NCI-H2081 (cell line): ENCODE measurements around the gene PAFAH1B2.

ENCODE experiments used
- DNase-seq, 2 experiments: peaks; one replicate each; lab custom pipeline; 2025; lab: John Stamatoyannopoulos, UW

Gene PAFAH1B2

DNA sequence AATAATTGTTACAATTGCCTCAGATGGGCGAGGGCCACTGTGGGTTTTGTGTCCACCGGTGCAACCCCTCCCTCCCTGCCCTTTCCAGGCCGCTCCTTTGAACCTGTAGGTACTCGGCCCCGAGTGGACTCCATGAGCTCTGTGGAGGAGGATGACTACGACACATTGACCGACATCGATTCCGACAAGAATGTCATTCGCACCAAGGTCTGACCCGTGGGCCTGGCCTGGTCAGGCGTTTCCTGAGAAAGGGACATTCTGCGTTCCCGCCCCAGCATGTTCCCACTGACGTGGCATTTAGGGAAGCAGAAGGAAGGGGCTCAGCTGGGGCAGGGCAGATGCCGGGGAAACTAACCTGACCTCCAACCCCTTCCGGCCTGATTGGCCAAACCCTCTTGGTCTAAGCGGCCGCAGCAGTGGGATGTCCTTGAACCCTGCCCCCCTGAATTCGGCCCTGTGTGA, 44.6 kb downstream of the PAFAH1B2 start:
- no peak for DNase-seq

DNA sequence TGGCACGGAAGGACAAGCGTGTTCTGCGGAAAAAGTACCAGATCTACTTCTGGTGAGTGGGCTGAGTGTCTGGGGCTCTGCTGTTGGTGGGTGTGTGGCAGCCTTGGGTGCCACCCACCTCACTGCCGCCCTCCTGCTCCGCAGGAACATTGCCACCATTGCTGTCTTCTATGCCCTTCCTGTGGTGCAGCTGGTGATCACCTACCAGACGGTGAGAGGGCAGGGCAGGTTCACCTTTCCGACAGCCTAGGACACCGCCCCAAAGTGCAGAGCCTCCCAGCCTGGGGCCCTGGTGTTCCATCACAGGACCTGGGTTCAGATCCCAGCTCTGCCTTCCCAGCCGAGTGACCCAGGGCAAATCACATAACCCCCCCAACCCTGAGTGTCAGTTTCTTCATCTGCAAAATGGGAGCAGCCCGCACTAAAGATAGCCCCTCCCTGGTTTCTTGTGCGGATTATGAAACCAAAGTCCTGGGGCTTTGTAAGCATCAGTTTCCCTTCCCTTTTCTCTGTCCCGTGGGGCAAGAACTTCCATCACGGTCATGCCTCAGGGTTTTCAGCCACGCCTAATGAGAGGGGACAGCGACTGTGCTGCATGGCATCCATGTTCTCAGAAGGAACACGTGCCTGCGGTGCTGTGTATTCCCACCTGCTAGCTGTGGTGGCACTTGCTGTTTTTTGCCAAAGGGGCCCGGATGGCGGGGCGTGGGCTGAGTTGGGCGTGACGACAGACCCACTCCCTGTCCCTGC, 45.3 kb downstream of the PAFAH1B2 start:
- no peak for DNase-seq

DNA sequence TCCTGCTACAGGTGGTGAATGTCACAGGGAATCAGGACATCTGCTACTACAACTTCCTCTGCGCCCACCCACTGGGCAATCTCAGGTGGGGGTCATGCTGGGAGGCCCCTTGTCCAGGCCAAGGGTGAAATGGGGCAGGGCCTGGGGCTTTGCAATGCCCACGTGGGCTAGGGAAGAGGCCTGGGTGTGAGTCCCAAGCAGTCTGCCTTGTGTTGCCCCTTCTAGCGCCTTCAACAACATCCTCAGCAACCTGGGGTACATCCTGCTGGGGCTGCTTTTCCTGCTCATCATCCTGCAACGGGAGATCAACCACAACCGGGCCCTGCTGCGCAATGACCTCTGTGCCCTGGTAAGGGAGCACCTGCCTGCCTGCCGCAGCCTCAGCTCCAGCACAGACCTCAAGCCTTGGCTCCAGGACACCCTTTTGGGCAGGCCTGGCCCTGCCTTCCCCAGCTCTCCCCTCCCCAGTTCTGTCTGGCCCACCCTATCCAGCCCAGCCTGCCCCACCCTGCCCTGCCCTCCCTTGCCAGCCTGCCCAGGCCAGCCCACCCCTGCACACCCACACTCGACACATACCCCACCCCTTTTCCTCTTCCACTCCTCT, 46.0 kb downstream of the PAFAH1B2 start:
- no peak for DNase-seq

DNA sequence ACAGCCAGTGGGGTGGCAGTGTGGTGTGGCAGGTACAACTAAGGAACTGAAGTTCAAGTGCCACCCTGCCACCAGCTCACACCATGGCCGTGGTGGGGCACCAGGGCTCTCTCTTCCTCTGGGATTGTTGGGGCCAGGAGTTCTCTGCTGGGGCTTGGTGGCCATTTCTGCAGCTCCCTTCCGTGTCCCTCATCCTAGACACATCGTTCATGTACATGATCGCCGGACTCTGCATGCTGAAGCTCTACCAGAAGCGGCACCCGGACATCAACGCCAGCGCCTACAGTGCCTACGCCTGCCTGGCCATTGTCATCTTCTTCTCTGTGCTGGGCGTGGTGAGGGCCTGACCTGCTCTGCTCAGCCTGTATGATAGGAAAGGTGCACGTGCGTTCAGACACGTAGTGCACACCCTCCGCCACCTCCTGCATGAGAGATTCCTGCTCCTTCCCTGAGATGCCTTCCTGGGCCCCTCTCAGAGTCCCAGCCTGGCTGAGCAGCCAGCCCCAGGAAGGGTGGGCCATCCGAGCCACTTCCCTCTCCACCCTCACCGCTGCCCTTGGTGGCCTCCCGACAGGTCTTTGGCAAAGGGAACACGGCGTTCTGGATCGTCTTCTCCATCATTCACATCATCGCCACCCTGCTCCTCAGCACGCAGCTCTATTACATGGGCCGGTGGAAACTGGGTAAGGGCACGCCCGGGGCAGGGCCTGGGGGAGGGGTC, 47.8 kb downstream of the PAFAH1B2 start:
- no peak for DNase-seq

DNA sequence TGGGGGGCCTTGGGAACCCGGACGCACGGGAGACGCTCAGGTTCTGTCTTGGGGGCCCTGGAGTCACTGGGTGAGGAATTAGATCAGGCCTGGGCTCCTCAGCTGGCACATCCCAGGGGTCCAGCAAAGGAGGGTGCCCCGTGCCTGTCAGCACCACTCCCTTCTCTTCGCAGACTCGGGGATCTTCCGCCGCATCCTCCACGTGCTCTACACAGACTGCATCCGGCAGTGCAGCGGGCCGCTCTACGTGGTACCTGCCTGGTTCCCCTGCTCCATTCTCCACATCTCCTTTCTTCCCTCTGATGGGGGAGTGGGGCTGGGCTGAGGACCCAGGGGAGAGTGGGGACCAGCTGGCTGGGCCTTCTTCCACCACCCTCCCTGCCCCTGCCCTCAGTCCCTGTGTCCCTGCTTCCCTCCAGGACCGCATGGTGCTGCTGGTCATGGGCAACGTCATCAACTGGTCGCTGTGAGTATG, 48.4 kb downstream of the PAFAH1B2 start:
- DNase-seq: no peak

DNA sequence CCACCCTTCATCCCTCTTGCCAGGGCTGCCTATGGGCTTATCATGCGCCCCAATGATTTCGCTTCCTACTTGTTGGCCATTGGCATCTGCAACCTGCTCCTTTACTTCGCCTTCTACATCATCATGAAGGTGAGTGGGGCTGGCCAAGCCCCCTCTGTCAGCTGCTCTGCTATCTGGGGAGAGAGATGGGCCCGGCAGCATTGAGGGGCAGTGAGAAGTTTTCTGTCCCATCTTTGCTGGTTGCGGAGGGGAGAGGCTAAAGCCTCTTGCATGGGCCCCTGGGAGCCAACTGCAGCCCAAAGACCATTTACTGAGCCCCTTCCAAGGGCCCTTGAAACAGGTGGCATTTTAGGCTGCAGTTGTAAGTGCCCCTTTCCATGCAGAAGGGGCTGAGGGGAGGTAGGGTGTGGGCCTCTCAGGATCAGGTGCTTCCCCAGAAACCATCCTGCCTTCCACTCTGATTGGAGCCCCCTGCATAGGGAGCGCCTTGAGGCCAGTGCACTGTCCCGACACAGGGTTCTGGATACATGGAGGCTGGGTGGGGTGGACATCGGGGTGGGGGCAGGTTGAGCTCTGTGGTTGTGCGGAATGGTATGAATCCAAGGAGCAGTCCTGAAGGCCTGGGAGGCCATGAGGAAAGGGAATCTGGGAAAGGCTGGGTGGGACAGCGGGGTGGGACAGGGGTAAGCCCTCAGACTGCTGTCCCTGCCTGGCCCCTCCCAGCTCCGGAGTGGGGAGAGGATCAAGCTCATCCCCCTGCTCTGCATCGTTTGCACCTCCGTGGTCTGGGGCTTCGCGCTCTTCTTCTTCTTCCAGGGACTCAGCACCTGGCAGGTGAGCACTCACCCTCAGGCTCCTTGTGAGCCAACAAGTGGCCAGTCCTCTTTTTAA, 49.3 kb downstream of the PAFAH1B2 start:
- no peak for DNase-seq

DNA sequence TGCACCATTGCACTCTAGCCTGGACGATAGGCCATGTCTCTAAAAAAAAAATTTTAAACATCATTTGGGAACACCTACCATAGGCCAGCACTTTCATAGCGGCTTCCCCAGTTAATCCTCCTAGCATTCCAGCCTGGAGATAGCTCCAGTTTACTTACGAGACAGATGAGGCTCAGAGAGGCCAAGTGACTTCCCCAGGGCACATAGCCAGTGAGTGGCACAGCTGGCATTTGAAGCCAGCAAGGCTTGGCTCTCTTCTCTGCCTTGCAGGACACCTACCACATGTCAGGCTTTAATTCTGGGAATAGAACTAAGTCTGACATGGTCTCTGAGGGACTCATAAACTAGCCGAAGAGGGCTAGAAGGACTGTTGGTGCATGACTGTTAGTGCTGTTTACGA, 50.2 kb downstream of the PAFAH1B2 start:
- no peak for DNase-seq

DNA sequence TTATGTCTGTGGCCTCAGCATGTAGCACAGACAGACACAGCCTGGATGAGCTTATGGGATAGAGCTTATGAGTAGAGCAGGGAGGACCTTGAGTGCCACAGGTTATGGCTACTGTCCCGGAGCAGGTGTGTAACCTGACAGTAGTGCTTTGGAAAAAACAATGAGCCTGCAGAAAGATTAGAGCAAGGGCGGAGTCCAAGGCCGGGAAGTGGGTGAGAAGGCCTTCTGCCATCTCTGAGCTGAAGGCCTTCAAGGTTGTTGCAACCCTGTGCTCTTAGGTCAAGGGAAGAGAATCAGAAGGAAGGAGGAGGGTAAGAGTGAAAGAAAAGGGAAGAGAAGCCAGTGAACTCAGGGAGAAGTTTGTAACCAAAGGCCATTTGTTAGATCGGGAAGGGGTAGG, 51.2 kb downstream of the PAFAH1B2 start:
- no peak for DNase-seq

DNA sequence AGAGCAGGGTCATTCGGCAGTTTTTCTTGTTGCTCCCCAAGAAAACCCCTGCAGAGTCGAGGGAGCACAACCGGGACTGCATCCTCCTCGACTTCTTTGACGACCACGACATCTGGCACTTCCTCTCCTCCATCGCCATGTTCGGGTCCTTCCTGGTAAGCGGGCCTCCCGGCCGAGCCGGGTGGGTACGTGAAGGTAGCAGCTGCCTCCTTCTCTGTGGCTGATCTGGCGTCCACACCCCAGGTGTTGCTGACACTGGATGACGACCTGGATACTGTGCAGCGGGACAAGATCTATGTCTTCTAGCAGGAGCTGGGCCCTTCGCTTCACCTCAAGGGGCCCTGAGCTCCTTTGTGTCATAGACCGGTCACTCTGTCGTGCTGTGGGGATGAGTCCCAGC, 51.7 kb downstream of the PAFAH1B2 start:
- DNase-seq: no peak

DNA sequence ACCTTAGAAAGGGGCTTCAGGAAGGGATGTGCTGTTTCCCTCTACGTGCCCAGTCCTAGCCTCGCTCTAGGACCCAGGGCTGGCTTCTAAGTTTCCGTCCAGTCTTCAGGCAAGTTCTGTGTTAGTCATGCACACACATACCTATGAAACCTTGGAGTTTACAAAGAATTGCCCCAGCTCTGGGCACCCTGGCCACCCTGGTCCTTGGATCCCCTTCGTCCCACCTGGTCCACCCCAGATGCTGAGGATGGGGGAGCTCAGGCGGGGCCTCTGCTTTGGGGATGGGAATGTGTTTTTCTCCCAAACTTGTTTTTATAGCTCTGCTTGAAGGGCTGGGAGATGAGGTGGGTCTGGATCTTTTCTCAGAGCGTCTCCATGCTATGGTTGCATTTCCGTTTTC, 52.9 kb downstream of the PAFAH1B2 start:
- DNase-seq: no peak

DNA sequence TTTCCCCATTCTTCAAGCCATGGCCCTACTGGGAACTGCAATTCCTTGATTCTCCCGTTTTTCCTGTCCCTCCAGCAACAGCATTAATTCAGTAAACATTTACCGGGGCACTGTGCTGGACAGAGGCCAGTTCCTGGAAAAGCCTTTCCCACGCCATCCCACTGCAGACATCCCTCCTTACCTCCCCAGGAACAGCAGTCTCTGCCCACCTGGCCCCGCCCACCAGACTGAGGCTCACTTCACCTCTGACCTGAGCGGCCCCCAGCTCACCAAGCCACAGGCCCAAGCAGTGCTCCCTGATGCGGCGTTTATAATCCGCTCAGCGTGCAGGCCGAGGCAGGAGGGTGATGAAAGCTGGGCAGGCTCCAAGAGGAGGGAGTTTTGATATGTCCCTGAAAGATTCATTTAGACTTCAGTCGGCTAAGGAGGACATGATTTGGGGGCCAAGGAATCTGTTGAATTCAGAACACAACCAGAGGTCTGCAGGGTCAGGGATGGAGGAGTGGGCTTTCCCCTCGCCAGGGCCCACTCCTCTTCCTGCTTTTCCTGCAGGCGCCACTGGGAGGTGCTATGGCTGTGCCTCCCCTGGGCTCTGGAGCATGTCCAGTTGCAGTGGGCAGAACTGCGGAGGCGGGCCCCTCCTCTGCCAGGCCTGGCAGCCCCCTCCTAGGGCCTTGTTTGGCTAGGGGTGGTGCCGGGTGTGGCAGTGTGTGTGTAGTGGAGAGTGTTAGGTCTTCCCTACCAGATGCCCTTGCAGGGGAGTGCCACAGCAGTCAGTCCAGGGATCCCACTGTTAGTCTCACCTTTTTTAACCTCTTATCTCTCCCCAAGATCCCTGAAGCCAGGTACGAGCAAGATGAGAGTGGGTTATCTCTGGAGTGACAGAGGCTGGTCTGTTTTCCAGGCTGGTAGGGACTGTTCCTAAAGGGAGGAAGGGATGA, 53.7 kb downstream of the PAFAH1B2 start:
- no peak for DNase-seq

DNA sequence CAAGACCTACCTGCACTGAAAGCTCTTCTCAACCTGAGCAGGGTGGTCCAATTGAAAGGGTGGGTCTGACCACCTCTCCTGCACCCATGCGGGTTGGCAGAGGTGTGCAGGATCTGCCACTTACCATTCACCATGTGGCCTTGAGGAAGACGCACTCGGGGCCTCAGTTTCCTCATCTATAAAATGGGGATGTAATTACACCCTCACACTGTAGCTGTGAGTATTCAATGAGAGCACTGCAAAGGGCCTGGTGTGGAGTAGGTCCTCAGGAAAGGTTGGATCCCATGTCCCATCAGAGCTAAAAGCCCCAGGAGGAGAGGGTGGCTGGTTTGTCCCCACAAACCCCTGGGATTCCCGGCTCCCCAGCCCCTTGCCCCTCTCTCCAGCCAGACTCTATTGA, 54.5 kb downstream of the PAFAH1B2 start:
- no peak for DNase-seq

DNA sequence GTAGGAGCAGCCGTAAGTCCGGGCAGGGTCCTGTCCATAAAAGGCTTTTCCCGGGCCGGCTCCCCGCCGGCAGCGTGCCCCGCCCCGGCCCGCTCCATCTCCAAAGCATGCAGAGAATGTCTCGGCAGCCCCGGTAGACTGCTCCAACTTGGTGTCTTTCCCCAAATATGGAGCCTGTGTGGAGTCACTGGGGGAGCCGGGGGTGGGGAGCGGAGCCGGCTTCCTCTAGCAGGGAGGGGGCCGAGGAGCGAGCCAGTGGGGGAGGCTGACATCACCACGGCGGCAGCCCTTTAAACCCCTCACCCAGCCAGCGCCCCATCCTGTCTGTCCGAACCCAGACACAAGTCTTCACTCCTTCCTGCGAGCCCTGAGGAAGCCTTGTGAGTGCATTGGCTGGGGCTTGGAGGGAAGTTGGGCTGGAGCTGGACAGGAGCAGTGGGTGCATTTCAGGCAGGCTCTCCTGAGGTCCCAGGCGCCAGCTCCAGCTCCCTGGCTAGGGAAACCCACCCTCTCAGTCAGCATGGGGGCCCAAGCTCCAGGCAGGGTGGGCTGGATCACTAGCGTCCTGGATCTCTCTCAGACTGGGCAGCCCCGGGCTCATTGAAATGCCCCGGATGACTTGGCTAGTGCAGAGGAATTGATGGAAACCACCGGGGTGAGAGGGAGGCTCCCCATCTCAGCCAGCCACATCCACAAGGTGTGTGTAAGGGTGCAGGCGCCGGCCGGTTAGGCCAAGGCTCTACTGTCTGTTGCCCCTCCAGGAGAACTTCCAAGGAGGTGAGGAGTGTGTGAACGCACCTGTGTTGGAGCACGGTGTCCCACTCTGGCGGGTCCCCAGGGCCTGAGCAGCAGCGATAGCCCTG, 55.2 kb downstream of the PAFAH1B2 start, which contains the start of gene TAGLN:
TSS of gene TAGLN (plus strand) at position 318 of the 863 bp plus-strand sequence. CDS start 3,644 bp downstream, outside the sequence.
- no peak for DNase-seq

DNA sequence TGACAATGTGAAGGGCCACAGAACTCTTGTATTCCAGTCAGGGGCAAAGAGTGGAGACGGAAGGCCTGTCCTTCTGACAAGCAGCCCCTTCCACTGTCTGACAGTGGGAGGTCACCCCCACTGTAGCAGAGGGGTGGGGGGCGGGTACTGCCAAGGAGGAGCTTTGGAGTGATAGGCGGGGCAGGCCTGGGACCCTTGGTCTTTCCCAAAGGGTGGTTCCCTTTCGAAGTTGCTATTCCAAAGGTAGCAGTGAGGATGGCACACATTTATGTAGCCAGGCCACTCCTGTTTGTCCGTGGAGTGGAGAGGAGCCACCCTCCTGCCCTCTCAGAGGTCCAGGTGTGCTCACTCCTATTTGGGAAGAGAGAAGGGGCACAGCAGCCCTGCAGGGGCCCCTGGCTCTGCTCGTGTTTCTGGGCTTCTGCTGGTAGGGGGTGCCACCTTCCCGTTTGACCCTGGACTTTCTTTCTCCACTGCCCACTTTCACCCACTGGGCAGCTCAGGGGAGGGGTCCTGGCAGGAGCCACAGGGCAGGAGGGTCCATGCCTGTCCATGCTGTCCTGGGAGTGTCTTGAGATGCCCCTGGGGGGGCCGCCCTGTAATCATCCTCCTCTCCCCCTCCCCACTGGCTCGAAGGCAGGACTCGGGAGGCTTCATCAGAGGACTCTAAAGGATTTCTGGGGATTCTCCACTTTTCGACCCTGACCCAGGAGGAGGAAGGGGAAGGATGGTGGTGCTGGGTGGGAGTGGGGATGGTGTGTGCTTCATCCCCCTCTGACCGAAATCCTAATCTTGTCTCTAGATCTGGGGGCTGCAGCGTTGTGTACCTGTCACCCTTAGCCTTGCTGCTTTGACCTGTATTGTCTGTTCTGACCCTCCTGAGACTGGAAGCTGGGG, 56.1 kb downstream of the PAFAH1B2 start:
- DNase-seq: no peak

DNA sequence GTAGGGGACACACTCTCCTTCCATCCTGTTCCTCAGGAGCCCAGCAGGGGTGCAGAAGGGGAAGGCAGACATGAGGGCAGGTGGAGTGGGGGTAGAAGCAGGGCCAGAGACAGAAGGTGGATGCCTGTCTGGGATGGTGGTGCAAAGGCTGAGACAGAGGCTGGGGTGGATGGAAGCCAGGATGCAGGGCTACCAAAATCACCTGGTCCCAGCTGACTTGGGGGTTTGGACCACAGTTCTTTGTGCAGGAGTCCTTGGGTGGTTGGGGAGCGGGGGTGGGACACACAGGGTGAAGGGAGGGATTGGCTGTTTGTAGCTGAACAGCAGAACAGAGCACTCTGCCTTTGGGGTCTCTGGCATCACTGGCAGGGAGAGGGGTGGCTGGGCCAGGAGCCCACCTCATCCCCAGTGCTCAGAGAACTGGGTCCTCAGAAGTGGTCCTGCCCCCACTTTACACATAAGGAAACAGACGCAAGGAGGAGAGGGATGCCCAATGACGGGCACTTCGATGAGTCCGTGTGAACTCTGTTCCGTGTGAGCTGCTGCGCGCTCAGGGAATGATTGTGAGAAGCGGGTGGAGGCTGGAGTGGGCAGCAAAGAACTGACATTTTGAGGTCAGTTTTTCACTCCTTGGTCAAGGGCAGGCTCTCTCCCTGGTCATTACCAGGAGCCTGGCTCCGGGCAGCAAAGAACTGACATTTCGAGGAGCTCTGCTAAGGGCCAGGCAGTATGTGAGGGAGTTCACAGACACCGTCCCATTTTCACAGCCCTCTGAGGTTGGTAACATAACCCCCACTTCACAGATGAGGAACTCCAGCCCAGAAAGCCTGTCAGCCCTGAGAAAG, 56.9 kb downstream of the PAFAH1B2 start:
- DNase-seq: no peak

DNA sequence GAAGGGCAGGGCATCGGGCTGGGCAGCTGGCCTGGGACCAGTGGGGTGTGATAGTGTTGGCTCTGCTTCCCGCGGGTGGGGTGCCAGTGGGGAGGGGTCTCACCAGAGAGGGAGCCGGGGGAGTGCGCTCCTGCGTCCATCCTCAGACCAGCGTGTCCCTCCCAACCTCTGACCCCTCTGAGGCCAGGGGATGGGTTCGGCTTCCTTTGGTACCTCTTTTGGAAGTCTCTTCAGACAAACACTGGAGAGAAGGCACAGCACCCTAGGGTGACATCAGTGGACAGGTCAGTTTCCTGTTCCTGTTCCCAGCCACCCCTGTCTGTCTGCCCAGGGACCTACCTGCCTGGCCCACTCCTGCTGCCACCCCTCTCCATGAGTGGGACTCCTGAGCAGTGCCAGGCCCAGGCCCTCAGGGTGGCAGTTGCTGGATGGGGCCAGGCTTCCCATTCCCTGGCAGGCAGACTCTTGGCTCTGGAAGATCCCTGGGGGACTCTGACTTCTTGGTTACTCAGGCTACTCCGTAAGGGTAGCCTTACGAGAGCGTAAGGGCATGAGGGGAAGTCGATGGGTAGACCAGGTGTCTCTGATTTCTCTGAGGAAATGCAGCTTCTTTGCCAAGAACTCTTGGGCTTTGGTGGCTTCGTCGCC, 57.7 kb downstream of the PAFAH1B2 start:
- DNase-seq: no peak

DNA sequence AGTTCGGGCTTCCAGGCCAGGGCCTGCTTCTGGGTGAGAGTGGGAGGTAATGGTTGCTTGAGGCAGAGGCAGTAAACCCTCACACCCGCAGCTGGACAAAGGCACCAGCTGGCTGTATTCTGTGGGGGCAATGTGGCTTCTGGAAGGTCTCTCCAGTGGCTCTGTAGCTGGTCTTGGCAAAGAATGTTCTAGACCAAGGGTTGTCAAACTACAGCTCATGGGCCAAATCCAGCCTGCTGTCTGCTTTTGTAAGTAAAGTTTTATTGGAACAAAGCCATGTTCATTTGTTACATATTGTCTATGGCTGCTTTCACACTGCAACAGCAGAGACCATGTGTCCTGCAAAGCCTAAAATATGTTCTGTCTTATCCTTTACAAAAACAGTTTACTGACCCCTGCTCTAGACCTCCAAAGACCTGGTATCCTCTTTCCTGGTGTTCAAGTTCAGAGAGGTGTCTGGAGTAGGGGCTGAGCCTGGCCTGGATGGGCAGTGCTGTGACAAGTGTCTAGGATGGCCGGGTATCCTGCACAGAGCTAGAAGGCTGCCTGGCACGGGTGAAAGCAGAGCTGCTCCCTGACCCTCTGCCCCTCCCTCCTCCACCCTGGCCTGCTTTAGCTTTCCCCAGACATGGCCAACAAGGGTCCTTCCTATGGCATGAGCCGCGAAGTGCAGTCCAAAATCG, 58.4 kb downstream of the PAFAH1B2 start:
- no peak for DNase-seq
